Endothelial cell (in vitro differentiated cells): ENCODE measurements around the gene GOLT1A. TPM values are rescaled to one million over a fixed set of nuclear protein-coding genes. Genes with fewer than 3 reads are reported as not detected.
A peak's percentile ranks its signal among the peaks of the same experiment; 100 is the strongest.

Experiments
- DNase-seq: peaks from one replicate; pipeline ENCODE4 v3.0.0; 2021; ENCODE audit warnings: low spot score
- H3K27ac Mint-ChIP-seq: one replicate; pipeline ENCODE4 v1.8.0; 2021; ENCODE audit warnings: mixed read lengths, inconsistent platforms; ENCODE audit not compliant: unreplicated experiment
- H3K27me3 Mint-ChIP-seq: one replicate; pipeline ENCODE4 v1.8.0; 2021; ENCODE audit warnings: mild to moderate bottlenecking, moderate library complexity, mixed read lengths, inconsistent platforms; ENCODE audit not compliant: unreplicated experiment
- H3K36me3 Mint-ChIP-seq: one replicate; pipeline ENCODE4 v1.8.0; 2021; ENCODE audit warnings: mild to moderate bottlenecking, low read depth, mixed read lengths, inconsistent platforms; ENCODE audit not compliant: unreplicated experiment
- H3K4me1 Mint-ChIP-seq: one replicate; pipeline ENCODE4 v1.8.0; 2021; ENCODE audit warnings: mild to moderate bottlenecking, mixed read lengths, inconsistent platforms; ENCODE audit not compliant: unreplicated experiment
- H3K4me3 Mint-ChIP-seq: one replicate; pipeline ENCODE4 v1.8.0; 2021; ENCODE audit warnings: mild to moderate bottlenecking, mixed read lengths, inconsistent platforms; ENCODE audit not compliant: unreplicated experiment
- H3K9me3 Mint-ChIP-seq: one replicate; pipeline ENCODE4 v1.8.0; 2021; ENCODE audit warnings: mixed read lengths, inconsistent platforms; ENCODE audit not compliant: unreplicated experiment
- total RNA-seq: library from RNA; stranded (reverse); fragmentation: NEBNext Ultra II Directional; extraction: Animal tissue kit (Norgen Biotek cat#: 25700); gene quantifications from one replicate; pipeline ENCODE4 v1.2.1, GENCODE V29; 2021; ENCODE audit not compliant: unreplicated experiment
- TF ChIP-seq, protein P1 (sequence below): fragments of 200-600 bp; sonication (generic); IDR thresholded peaks from one replicate; pipeline ENCODE4 v1.5.0; 2021; ENCODE audit warnings: antibody characterized with exemption; ENCODE audit not compliant: unreplicated experiment

GOLT1A gene
- total RNA-seq, 1 donor from 2014 or later, result 0.51 TPM

- TF ChIP-seq, protein P1, sequence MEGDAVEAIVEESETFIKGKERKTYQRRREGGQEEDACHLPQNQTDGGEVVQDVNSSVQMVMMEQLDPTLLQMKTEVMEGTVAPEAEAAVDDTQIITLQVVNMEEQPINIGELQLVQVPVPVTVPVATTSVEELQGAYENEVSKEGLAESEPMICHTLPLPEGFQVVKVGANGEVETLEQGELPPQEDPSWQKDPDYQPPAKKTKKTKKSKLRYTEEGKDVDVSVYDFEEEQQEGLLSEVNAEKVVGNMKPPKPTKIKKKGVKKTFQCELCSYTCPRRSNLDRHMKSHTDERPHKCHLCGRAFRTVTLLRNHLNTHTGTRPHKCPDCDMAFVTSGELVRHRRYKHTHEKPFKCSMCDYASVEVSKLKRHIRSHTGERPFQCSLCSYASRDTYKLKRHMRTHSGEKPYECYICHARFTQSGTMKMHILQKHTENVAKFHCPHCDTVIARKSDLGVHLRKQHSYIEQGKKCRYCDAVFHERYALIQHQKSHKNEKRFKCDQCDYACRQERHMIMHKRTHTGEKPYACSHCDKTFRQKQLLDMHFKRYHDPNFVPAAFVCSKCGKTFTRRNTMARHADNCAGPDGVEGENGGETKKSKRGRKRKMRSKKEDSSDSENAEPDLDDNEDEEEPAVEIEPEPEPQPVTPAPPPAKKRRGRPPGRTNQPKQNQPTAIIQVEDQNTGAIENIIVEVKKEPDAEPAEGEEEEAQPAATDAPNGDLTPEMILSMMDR, result no peak
- H3K9me3 Mint-ChIP-seq, result peaks cover 7% of the 10 kb centered on the region
- no peaks in the 10 kb centered on the region for H3K27me3 Mint-ChIP-seq
- H3K36me3 Mint-ChIP-seq, result no peaks in the 10 kb centered on the region
- DNase-seq, result no peak
- no peak overlapping the region for H3K4me3 Mint-ChIP-seq
- peaks cover 8% of the 10 kb centered on the region for H3K4me1 Mint-ChIP-seq
- no peak overlapping the region for H3K27ac Mint-ChIP-seq
Measured at GRCh38 chr1:204167730-204168129, 46.1 kb downstream of the GOLT1A start.

DNA sequence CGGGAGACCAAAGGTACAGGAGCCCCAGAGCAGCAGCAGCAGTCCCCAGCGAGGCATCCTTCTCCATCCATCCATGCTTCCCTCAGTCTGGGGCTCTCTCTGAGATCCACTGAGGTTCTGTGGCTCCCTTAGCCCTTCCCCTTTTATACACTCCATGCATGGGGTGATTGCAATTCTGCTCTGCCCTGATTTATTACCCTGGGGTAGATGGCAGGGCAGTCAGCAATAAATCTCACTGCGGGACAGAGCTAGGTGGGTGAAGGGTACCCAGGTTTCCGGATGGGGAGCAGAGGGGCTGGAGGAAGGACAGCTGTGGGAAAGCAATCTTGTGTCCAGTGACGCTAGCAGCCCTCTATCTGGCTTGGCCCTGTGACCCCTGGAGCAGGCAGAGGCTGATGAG is 47.6 kb downstream of the GOLT1A start, which contains the start of gene REN:
Gene REN, minus strand, starts transcription at position 119 of the 400 bp plus-strand sequence. Its CDS starts 44 bp downstream, at position 75.
- Mint-ChIP-seq H3K36me3 (no peaks in the 10 kb centered on the region), H3K4me3 (no peak within 1 kb of the TSS), H3K9me3 (peaks cover 7% of the 10 kb centered on the region), H3K27ac (no peak within 1 kb of the TSS), H3K4me1 (peaks cover 9% of the 10 kb centered on the region), H3K27me3 (no peaks in the 10 kb centered on the region)
- TF ChIP-seq, protein P1, result no peak
- DNase-seq, result no peak

- Mint-ChIP-seq H3K4me3 (no peak overlapping the region), H3K9me3 (no peaks in the 10 kb centered on the region), H3K27me3 (peaks cover 9% of the 10 kb centered on the region), H3K4me1 (peaks cover 9% of the 10 kb centered on the region), H3K36me3 (no peaks in the 10 kb centered on the region), H3K27ac (no peak overlapping the region)
- peak; percentile 88 for DNase-seq
- TF ChIP-seq, protein P1, result peak; percentile 95
Measured at GRCh38 chr1:204162494-204163074, 51.2 kb downstream of the GOLT1A start.

DNA sequence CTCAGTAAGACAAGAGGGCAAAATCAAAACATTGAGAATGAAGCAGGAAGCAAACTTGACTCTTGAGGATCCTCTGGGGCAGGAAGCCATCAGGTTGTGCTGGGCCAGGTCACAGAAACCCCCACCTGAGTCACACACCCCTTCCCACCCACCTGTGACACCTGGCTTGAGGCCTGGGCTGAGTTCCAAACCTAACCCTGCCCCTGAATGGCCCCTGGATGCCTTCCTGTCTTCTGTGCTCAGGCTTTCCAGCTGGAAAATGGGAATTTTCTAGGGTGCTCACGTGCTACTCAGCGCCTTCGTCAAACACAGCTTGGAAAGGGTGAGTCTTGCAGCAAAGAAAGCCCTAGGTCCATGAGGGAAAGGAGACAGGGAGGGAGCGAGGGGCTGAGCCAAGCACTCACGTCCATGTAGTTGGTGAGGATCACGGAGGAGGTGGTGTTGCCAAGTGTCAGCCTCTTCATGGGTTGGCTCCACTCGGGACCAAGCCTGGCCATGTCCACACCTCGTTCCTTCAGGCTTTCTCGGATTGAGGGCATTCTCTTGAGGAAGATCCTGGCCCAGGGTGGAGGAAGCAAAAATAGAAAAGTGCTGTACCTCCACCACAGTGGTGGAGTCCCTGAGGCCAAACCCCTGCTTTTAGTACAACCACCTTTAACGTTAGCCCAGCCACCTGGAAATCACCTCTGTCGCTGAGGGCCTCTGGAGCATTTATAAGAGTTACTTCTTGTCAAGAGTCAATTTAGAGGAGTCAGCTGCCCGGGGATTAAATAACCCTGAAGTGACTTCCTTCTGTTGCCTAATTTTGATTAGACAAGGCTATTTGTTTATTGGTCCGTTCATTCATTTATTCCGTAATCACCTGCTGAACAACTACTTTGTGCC is 51.9 kb downstream of the GOLT1A start:
- peaks cover 9% of the 10 kb centered on the region for H3K27me3 Mint-ChIP-seq
- H3K9me3 Mint-ChIP-seq, result no peaks in the 10 kb centered on the region

More for the DNA sequence above, 51.9 kb downstream of the GOLT1A start:
- Mint-ChIP-seq H3K27ac (no peak overlapping the region), H3K4me1 (peaks cover 9% of the 10 kb centered on the region), H3K36me3 (no peaks in the 10 kb centered on the region), H3K4me3 (no peak overlapping the region)
- no peak for DNase-seq
- TF ChIP-seq, protein P1, result no peak
